Neural crest cell (in vitro differentiated cells): ENCODE measurements around the gene ELMO1. TPM values are rescaled to one million over a fixed set of nuclear protein-coding genes. Genes with fewer than 3 reads are reported as not detected.
A peak's percentile ranks its signal among the peaks of the same experiment; 100 is the strongest.

Experiments
- DNase-seq: peaks from one replicate; pipeline ENCODE4 v3.0.0; 2021; ENCODE audit warnings: low read depth, mixed read lengths, low spot score
- H3K27ac Mint-ChIP-seq: one replicate; pipeline ENCODE4 v1.8.0; 2021; ENCODE audit warnings: mild to moderate bottlenecking, mixed read lengths; ENCODE audit not compliant: unreplicated experiment
- H3K27me3 Mint-ChIP-seq: 2 replicates; pipeline ENCODE4 v1.8.0; 2021; ENCODE audit warnings: low read depth, mild to moderate bottlenecking, mixed read lengths
- H3K36me3 Mint-ChIP-seq: 2 replicates; pipeline ENCODE4 v1.8.0; 2021; ENCODE audit warnings: low read depth, mild to moderate bottlenecking, mixed read lengths
- H3K4me1 Mint-ChIP-seq: 2 replicates; pipeline ENCODE4 v1.8.0; 2021; ENCODE audit warnings: mixed read lengths
- H3K4me3 Mint-ChIP-seq: one replicate; pipeline ENCODE4 v1.8.0; 2021; ENCODE audit warnings: mild to moderate bottlenecking, mixed read lengths
- H3K9me3 Mint-ChIP-seq: 2 replicates; pipeline ENCODE4 v1.8.0; 2021; ENCODE audit warnings: mixed read lengths
- total RNA-seq: library from RNA; stranded (reverse); gene quantifications from 2 replicates; pipeline ENCODE4 v1.2.1, GENCODE V29; 2021
- TF ChIP-seq, protein P1 (sequence below): fragments of 200-600 bp; sonication (generic); conservative IDR thresholded peaks from 2 replicates; pipeline ENCODE4 v1.5.0; 2021; ENCODE audit warnings: antibody characterized with exemption, mild to moderate bottlenecking

Gene ELMO1
- total RNA-seq, 1 donor from 2014 or later: 7.4 TPM

DNA sequence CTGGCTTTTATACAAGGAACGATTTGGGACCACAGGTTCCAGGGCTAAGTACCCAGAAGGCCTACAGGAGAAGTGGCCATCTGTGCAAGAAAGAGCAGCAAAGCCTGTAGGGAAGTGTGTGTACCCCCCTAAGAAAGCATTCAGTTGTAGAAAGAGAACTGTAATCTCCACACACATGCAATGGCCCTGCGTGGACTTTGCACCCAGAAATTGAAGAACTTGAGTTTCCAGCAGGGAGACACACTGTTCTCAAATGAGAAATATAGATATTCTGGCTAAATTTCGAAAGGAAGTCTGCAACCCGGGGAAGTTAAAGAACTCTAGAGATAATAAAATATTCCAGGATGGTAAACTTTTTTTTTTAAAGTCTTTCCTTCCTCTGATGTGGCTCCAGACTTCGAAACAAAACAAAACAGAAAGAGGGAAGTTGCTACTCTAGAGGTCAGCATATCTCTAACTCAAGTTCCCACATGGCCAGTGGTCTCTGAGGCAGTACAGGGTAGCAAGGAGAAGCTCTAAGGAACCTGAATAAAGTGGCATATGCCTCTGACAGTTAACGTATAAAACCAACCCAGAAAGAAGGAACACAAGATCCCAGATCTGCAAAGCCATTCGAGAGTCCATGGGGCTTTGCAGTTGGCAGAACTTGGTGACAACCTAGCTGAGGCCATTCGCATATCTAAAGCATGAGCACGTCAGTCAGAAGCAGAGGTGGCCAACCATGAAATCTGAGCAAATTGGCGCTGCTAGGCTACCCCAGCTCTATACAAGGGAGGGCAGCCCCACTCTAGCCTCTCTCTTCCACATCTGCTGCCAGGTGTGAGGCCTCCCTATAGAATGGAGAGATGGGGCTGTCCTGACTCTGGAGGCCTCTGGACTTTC lies 56.6 kb downstream of the ELMO1 start:
- Mint-ChIP-seq H3K36me3 (no peaks in the 10 kb centered on the region), H3K9me3 (no peaks in the 10 kb centered on the region), H3K27ac (no peak overlapping the region), H3K27me3 (no peaks in the 10 kb centered on the region), H3K4me1 (peaks cover 17% of the 10 kb centered on the region), H3K4me3 (no peak overlapping the region)
- DNase-seq: no peak
- TF ChIP-seq, protein P1, sequence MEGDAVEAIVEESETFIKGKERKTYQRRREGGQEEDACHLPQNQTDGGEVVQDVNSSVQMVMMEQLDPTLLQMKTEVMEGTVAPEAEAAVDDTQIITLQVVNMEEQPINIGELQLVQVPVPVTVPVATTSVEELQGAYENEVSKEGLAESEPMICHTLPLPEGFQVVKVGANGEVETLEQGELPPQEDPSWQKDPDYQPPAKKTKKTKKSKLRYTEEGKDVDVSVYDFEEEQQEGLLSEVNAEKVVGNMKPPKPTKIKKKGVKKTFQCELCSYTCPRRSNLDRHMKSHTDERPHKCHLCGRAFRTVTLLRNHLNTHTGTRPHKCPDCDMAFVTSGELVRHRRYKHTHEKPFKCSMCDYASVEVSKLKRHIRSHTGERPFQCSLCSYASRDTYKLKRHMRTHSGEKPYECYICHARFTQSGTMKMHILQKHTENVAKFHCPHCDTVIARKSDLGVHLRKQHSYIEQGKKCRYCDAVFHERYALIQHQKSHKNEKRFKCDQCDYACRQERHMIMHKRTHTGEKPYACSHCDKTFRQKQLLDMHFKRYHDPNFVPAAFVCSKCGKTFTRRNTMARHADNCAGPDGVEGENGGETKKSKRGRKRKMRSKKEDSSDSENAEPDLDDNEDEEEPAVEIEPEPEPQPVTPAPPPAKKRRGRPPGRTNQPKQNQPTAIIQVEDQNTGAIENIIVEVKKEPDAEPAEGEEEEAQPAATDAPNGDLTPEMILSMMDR: no peak

DNA sequence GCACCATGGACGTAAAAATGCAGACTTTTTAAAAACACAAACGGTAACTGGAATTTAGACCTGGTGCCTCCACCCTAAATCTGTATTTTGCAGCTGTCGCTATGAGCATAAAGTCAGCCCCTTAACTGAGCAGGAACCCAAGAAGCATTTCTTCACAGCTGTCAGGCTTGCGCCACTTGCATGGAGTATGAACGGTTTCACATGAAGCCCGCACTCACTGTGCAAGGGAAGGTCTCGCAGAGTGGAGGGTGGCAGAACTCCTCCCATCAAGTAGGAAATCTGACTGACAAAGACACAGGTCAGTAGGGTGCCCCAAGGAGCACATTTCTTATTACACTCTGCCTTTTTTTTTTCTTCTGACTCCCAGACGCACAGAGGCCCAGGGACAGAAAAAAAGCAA lies 58.5 kb downstream of the ELMO1 start:
- no peak for DNase-seq
- Mint-ChIP-seq H3K27me3 (no peaks in the 10 kb centered on the region), H3K4me3 (no peak overlapping the region), H3K36me3 (no peaks in the 10 kb centered on the region), H3K9me3 (no peaks in the 10 kb centered on the region), H3K4me1 (peaks cover 17% of the 10 kb centered on the region), H3K27ac (no peak overlapping the region)
- TF ChIP-seq, protein P1: no peak

DNA sequence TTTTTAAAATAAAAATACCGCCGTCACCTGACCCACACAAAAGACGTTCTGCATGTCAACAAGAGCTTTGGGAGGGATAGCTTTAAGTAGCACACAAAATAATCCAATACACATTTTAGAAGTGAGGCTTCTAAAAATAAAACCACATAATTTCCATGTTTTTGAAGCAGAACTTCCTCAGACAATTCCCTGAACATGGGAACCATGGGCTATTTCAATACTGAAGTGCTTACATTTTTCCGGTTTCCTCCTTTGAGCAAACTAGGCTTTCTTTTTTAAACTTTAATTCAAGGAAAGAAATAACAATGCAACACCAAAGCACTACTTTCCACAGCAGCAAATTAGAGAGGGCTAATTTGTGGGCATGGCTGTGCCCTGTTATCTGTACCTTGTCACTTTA lies 59.9 kb downstream of the ELMO1 start:
- DNase-seq: no peak
- H3K27ac Mint-ChIP-seq: no peak overlapping the region
- H3K9me3 Mint-ChIP-seq: no peaks in the 10 kb centered on the region
- H3K4me3 Mint-ChIP-seq: no peak overlapping the region
- peaks cover 17% of the 10 kb centered on the region for H3K4me1 Mint-ChIP-seq
- no peaks in the 10 kb centered on the region for H3K27me3 Mint-ChIP-seq
- H3K36me3 Mint-ChIP-seq: no peaks in the 10 kb centered on the region
- TF ChIP-seq, protein P1: no peak

DNA sequence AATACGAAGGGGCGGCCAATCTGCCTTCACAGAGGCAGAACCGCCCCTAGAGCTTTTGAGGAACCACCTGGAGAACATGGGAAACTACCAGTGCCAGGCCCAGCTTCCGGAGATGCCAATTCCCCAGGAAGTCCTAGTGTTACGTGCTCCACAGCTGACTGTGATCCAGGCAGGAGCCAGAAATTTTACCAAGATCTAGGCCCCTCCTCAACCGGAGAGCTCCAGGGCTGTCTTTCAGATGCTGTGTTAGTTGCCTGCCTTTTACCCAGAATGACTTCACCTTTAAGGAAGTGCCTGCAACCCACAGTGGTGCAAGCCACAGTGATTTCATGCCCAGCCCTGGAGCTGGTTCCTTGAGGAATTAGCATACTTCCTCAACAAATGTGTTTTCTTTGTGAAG lies 62.9 kb downstream of the ELMO1 start:
- Mint-ChIP-seq H3K4me3 (no peak overlapping the region), H3K27ac (peak overlapping the region; percentile 6), H3K36me3 (no peaks in the 10 kb centered on the region), H3K27me3 (no peaks in the 10 kb centered on the region), H3K9me3 (no peaks in the 10 kb centered on the region), H3K4me1 (peaks cover 17% of the 10 kb centered on the region)
- no peak for DNase-seq
- TF ChIP-seq, protein P1: no peak

DNA sequence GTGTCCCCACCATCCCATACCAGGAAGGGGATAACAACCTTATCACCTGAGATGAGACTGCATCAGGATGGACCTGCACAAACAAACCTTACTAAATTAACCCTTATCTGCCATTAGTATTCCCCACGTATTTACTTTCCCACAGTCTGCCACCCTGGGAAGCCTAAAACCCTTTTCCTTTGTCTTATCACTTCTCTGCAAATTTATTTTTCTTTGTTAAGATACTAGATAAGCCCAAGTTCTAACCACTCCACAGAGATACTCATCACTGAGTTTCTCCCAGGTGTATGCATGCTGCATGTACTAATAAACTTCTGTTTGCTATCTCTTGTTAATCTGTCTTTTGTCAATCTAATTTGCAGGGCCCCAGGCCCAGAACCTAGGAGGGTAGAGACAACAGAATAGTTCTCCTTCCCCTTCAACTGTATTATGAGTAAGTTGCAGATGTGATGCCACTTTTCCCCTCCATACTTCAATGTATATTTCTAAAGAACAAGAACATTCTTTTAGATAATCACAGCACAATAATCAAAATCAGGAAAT lies 66.0 kb downstream of the ELMO1 start:
- H3K4me3 Mint-ChIP-seq: no peak overlapping the region
- peaks cover 3% of the 10 kb centered on the region for H3K36me3 Mint-ChIP-seq
- H3K4me1 Mint-ChIP-seq: no peaks in the 10 kb centered on the region
- no peak overlapping the region for H3K27ac Mint-ChIP-seq
- H3K9me3 Mint-ChIP-seq: peaks cover 4% of the 10 kb centered on the region
- no peaks in the 10 kb centered on the region for H3K27me3 Mint-ChIP-seq
- no peak for DNase-seq
- TF ChIP-seq, protein P1: no peak
